NCI-H146 (cell line): ENCODE data around the gene INPP4B.
A peak's percentile ranks its signal among the peaks of the same experiment; 100 is the strongest.

Source experiments
- DNase-seq: peaks from one replicate; lab custom pipeline; 2025; lab: John Stamatoyannopoulos, UW

Gene INPP4B

GRCh38 chr4:142846108-142846728 lies at the start of gene INPP4B:
TSS of gene INPP4B (minus strand) at chr4:142846301.
- DNase-seq: peak; percentile 0

DNA sequence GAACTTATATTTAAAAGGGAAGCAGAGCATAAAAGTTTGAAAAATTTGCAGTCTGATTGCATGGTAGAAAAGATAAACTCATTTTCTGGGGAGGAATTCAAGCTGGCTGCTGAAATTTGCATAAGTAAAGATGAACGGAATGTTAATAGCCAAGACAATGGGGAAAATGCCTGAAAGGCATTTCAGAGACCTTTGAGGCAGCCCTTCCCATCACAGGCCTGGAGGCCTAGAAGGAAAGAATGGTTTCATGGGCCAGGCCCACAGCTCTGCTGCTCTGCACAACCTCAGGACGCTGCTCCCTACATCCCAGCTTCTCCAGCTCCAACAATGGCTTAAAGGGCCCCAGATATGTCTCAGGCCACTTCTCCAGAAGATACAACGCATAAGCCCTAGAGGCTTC lies 46.9 kb upstream of the INPP4B start:
- no peak for DNase-seq

- no peak for DNase-seq
Measured at GRCh38 chr4:142886566-142886965, 40.5 kb upstream of the INPP4B start.

GRCh38 chr4:142883040-142883832 lies 37.1 kb upstream of the INPP4B start:
- no peak for DNase-seq

- DNase-seq: no peak
Measured at GRCh38 chr4:142882159-142882558, 36.1 kb upstream of the INPP4B start.

DNA sequence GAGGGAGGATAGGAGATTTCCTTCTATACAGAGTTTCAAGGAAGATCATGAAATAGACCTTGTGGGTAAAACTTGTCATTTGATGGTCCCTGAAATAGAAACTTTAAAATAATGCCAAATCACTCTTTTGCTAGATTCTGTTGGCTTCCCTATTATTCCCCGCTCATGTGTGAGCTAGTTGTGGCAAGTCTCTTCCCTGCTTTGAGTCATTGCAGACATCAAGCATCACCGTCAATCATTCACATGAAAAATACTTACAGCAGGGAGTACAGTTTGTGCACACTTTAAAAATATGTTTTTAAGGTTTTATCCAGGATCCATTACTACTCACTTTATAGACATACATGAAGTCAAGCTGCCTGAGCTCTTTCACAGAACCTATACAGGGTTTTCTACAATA lies 35.2 kb upstream of the INPP4B start:
- DNase-seq: no peak

DNA sequence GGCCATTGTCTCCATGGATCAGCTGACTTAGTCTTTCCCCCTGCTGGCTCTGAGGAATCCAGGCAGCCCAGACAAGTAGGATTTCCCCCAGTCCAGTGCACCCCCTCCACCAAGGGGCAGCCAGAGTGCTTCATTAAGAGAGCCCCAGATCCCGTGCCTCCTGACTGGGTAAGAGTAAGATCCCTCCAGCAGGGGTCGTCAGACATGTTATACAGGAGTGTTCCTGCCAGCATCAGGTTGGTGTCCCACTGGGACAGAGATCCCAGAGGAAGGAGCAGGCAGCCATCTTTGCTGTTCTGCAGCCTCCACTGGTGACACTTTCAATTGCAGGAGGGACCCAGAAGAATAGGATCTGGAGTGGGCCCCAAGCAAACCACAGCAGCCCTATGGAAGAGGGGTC lies 29.0 kb upstream of the INPP4B start:
- DNase-seq: peak; percentile 0

- no peak for DNase-seq
Measured at GRCh38 chr4:142874684-142875083, 28.6 kb upstream of the INPP4B start.

- DNase-seq: no peak
Measured at GRCh38 chr4:142866685-142867084, 20.6 kb upstream of the INPP4B start.

- no peak for DNase-seq
Measured at GRCh38 chr4:142861351-142861750, 15.2 kb upstream of the INPP4B start.

GRCh38 chr4:142858965-142859364 lies 12.9 kb upstream of the INPP4B start:
- DNase-seq: no peak

DNA sequence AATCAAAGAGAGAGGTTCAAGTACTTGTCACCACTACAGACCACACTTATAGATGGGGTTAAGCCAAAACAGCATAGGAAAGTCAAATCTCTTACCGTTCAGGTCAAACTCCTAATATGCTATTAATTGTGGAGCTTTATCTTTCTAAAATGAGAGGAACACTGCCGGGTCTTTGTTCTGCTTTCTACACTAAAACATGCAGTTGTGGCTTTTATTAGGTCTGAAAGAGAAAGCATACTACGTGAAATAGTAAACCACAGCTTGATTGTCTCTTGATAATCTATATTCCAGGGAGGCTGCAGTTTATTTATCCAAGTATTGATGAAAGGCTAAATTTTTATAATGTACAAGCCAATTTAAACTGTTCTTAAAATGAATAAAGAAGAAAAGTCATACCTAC lies 12.3 kb upstream of the INPP4B start:
- DNase-seq: no peak

- DNase-seq: no peak
Measured at GRCh38 chr4:142856576-142856975, 10.5 kb upstream of the INPP4B start.

DNA sequence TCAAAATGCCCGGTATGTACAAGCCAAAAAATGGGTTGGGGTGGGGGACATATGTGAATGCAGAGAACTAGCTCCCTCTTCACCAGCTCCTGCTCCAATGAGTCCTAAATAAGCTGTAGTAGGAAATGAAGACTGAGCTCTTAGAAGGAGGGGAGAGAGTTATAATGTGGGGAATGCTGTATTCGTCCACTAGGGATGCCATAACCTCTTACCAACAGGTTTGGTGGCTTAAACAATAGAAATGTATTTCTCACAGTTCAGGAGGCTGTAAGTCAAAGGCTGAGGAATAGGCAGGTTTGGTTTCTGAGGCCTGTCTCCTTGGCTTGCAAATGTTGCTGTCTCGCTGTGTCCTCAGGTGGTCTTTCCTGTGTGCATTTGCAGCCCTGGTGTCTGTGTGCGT lies 4.4 kb upstream of the INPP4B start:
- no peak for DNase-seq

DNA sequence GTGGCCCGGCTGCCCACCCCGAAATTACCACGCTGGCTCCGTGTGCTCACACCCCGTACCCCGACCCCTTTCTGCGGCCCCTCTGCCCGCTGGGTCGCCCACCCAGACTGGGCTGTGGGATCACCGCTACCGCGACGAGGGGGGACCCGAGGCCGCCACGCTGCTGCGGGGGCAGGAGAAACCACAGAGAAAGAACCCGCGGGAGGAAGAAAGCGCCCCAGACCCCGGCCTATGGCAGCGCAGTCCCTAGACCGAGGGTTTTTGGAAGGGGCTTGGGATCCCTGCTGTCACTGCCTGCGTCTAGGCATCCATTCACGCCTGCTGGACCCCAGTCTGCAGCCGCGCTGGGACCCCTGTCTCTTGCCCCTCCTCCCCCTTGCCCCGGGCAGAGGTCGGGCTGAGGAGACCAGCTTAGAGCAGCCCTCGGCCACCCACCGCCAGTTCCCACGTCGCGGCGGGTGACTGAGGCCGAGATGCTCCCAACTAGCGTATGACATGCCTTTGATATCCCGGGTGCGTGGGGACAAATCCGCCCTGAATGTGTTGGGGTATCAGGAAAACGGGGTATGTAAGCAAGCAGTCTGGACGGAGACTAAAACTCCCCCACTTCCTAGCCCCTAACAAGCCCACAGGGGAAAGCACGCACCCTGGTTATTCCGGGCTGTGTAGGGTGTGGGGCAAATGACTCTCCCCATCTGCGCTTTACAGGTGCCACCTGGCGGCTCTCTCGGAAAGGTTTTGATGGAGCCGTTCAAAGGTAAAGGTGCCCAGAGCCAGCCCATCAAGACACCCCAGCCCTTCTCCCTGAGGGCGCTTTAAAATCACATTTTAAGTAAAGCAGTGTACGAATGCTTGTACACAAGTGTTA lies 862 bp upstream of the INPP4B start:
- peak; percentile 3 for DNase-seq

- DNase-seq: no peak
Measured at GRCh38 chr4:142845293-142846107, 601 bp downstream of the INPP4B start.

DNA sequence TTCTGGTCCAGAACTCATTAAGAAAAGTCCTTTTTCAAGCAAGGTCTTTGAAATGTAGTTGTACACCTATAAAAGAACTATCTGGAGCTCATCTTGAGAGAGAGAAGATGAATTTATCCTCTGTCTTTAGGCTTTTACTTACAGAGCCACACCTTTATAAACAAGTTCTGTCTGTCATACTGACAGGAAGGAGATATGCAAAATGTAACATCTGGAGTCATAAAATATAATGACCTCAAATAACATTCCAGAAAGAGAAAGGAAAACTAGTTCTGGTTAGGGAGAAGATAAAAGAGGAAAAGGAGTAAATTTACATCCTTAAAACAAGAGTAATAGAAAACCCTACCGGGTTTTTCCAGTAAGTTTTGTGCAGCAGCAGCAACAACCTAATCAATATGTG lies 1.3 kb downstream of the INPP4B start:
- no peak for DNase-seq

DNA sequence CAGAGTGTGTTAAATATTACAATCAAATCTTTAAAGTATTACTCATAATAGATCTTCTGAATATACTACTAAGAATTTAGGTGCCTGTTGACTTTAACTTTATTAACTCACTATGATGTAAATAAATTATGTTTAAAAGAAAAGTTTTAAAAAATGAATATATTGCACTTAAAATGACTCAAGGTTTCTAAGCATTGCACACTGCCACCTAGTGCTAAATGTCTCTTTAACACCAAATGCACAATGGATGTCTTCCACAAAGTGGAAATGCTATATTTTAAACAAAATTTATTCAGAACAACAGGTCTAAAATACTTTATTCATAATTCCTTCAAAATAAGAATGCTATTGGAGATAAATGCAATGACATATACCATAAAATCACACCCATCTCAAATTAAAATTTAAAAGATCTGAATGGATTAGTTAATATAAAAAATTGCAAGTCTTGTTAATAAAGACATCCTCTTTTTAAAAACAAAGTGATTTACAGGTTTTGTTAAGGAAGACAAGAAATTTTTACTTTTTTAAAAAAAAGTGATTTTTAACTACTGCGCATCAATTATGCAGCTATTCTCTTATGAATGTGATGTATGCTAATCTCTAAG lies 5.5 kb downstream of the INPP4B start:
- DNase-seq: no peak

DNA sequence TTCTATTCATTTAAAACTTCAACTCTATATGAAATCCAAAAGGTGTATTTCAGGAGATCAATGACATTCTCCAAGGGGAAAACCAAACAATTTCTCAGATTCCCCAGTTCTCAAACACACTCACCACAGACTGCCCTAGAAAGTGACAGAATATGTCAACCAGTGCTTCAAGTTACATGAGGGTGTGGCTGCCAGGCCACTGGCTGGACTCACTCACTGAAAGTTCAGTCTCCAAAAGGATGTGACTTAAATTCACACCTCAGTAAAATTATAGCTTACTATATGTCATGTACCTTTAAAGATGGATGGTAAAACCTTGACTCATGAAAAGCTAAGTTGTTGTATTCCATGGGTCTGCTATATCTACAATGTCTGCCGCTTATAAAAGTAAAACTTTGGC lies 7.3 kb downstream of the INPP4B start:
- DNase-seq: no peak

DNA sequence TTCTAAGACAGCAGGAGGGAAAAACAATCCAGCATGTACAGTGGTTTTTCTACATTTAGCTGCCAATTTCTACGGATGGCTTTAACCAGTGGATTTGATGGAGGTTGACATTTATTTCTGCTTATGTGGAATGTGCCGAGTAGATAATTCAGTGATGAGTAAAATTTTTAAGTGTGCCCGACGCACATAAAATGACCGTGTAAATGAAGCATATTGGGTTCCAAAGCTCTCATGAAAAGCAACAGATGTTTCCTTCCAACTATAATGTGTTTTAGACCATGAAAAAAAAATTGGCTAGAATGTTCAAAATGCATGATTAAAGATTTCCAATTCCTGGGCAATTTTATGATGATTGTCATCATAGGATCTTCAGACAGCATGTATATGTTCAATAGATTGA lies 14.1 kb downstream of the INPP4B start:
- DNase-seq: no peak

DNA sequence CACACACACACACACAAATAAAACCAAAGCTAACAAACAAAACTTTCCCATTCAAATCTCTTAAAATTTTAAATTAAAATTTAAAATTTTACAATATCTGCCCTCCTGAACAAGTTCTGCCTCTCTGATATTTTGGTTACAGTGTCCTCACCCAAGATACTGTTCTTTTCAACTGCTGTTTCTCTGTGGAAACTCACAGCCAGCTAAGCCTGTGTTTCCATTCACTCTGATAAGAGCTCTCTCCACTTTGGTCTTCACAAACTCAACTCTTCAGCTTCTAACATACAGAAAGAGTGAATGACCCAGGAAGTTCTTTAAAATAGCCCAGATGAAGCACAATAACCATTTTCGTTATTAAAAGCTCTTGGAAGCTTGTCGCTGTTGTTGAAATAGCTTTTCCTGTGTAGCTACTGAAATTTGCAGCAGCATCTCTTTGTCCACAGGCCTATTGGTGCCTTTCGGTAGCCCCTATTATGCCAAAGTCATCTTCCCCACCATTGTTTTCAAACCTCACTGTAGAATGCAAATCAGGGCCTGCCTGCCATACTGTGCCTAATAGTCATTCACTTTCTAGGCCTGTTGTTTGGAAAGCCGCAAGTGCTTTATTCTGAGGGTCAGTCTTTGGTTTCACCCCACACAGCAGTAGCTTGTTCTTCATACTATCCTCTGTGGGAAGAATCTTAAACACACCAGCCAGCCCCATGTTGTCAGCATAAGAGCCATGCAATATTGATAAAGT lies 19.4 kb downstream of the INPP4B start:
- DNase-seq: no peak
